Epidermal melanocyte (primary cell): ENCODE data around the gene EMP3.
"Not testable (repeated sequence)": the region's sequence is repeated elsewhere in the genome, so short reads cannot be mapped to it uniquely, and the experiment has no call there.

Source experiments
- DNase-seq: peaks from one replicate; pipeline ENCODE4 v3.0.0; 2011; ENCODE audit warnings: low spot score; ENCODE audit not compliant: insufficient read length

EMP3 gene

GRCh38 chr19:48325265-48325910 is at the start of gene EMP3:
TSS of gene EMP3 (plus strand) at chr19:48325552. CDS start at chr19:48326845, 1,293 bp downstream.
- peak; percentile 87 for DNase-seq

- DNase-seq: no peak
Observed at GRCh38 chr19:48279747-48280146, 45.6 kb upstream of the EMP3 start.

GRCh38 chr19:48283908-48284307 is 41.4 kb upstream of the EMP3 start:
- no peak for DNase-seq

- DNase-seq: no peak
Observed at GRCh38 chr19:48284896-48285295, 40.5 kb upstream of the EMP3 start.

- DNase-seq: no peak
Observed at GRCh38 chr19:48287748-48288147, 37.6 kb upstream of the EMP3 start.

GRCh38 chr19:48290401-48290770 is 35.0 kb upstream of the EMP3 start:
- DNase-seq: no peak

- DNase-seq: peak; percentile 75
Observed at GRCh38 chr19:48290771-48291488, 34.4 kb upstream of the EMP3 start.

- not testable (repeated sequence) for DNase-seq
Observed at GRCh38 chr19:48291489-48291815, 33.9 kb upstream of the EMP3 start.

- DNase-seq: no peak
Observed at GRCh38 chr19:48292798-48293197, 32.6 kb upstream of the EMP3 start.

- DNase-seq: no peak
Observed at GRCh38 chr19:48295458-48295857, 29.9 kb upstream of the EMP3 start.

GRCh38 chr19:48296963-48297734 is 28.2 kb upstream of the EMP3 start:
- no peak for DNase-seq

- DNase-seq: no peak
Observed at GRCh38 chr19:48297975-48298374, 27.4 kb upstream of the EMP3 start.

GRCh38 chr19:48301886-48302599 is 23.3 kb upstream of the EMP3 start:
- DNase-seq: no peak

GRCh38 chr19:48302600-48302959 is 22.8 kb upstream of the EMP3 start:
- no peak for DNase-seq

GRCh38 chr19:48303367-48303766 is 22.0 kb upstream of the EMP3 start:
- DNase-seq: no peak

GRCh38 chr19:48303866-48304265 is 21.5 kb upstream of the EMP3 start:
- DNase-seq: no peak

- DNase-seq: no peak
Observed at GRCh38 chr19:48308631-48309586, 16.4 kb upstream of the EMP3 start.

- DNase-seq: not testable (repeated sequence)
Observed at GRCh38 chr19:48309731-48310130, 15.6 kb upstream of the EMP3 start.

GRCh38 chr19:48310227-48310626 is 15.1 kb upstream of the EMP3 start:
- no peak for DNase-seq

GRCh38 chr19:48311384-48311783 is 14.0 kb upstream of the EMP3 start:
- DNase-seq: no peak

- DNase-seq: no peak
Observed at GRCh38 chr19:48315712-48316111, 9.6 kb upstream of the EMP3 start.
